Measurements from ENCODE around the gene SLC16A5.
"Not testable (repeated sequence)": the region's sequence is repeated elsewhere in the genome, so short reads cannot be mapped to it uniquely, and the experiment has no call there.

The SLC16A5 gene

DNA sequence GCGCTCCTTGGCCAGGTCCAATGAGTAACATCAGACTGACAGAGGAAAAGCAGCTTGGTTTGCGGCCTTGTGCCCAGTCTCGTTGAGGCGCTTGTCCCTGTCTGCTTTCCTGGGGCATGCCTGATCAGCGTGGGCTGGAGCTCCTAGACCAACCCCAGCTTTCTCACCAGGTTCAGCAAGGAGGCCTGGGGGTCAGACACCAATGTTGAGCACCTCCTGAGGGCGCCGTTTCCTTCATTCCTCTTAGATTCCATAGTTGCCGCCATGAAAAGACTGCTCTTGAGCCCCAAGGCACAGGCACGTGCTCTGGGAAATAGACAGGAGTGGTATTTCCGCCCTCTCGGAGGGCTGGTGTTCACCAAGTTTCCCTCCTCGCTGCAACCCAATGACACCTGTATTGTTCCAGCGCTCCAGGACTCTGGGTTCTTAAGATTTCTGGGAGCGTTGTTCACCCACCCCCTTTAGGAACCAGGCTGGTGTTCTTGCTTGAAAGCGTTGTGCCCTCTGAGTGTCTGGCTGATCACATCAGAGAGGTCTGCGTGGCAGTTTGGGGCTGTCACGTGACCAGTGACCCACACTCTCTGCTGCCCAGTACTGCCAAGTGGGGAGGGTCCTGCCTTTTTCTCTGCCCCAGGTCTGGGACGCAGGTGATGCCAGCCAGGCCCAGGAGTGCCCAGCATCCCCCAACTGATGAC is 22.7 kb upstream of the SLC16A5 start:
- no peak for DNase-seq

DNA sequence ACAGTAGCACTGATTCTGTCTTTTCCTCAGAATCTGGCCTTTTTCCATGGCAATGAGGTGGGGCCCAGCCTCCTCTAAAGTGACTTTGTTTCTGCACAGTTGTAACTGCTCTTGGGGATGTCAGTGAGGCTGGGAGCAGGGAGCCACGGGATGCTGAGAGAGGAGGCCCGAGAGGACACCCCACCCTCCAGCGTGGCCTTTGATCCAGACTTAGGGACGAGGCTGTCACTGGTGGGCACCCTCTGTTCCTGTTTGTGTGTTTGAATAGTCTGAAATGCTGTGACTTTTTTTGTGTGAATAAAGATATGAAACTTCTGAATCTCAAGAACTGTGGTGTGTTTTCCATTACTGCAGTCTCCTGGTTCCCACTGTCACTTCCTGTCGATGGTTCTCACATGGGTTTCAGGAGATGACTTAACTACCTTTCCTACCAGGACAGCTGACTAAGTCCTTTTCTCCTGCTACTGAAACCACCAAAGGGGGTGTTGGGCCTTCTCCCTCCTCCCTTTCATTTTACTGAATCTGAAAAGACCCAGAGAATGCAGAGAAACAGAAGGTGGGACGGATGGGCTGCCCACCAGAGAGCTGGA is 22.1 kb upstream of the SLC16A5 start:
- no peak for DNase-seq

DNA sequence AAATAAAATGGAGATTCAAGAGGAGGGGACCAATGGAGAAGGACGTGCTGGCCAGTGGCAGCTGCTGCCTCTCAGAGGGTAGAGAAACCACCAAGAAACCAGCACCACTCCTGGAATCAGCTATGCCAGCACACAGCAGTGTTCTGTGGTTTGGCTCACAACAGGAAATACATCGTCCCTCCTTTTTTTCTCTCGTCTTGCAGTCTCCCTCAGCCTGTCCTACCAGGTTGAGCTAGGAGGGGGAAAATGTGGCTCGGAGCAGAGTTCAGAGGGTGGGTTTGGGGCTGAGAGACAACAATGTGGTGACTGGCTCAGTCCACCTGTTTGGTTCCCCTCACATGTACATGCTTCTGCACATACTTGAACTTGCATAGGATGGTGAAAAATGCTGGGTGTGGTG is 19.9 kb upstream of the SLC16A5 start:
- DNase-seq, result no peak

DNA sequence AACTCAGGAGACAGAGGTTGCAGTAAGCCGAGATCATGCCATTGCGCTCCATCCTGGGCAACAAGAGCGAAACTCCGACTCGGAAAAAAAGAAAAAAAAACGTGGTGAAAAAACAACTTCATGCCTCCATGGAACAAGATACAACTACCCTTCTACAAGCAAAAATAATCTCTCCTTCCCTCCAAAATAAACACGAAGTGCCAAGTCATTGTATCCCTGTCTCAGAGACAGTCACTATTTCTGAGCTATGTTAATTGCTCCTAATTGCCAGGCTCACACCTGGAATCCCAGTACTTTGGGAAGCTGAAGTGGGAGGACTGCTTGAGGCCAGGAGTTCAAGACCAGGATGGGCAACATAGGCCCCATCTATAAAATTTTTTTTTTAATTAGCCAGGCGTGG is 19.0 kb upstream of the SLC16A5 start:
- DNase-seq, result no peak

DNA sequence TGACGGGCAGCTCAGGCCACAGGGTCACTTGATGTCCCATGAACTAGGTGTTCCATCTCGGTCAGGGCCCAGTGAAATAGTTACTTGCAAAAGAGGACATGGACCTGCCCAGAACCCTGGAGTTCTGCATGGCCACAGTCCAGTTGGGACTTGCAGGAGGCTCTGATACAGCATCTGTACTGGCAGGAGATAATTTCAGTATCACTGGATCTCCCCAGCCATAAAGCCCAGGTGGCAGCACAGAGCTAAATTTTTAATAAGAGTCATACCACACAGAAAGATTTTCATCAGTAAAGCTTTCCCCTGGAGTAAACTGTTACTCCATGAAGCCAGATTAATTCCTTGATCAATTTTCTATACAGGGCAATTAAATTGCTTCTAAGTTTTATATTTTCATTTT is 18.0 kb upstream of the SLC16A5 start:
- DNase-seq, result no peak

DNA sequence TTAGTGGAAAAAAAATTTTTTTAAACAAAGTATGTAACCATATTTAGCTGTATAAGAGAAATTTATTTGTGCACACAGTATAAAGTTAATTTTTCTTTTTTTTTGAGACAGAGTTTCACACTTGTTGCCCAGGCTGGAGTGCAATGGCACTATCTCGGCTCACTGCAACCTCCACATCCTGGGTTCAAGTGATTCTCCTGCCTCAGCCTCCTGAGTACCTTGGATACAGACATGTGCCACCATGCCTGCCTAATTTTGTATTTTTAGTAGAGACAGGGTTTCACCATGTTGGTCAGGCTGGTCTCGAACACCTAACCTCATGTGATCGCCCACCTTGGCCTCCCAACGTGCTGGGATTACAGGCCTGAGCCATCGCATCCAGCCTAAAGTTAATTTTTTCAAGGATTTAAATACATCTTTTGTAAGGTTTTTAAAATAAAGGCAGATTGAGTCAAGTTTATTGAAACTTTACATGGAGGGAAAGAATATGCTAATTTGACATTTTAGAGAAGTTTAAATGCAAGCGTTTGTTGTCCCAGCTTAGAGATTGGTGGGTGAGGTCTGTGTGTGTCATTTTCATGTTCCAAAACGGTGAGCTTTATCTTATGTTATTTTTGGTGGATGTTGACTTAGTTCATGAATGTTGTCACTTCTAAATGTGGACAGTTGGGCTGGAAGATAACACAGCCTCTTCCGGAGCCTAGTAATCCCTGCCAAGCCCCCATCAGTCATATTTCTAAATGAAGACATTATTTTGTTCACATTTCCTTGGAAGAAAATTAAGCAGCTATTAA is 16.1 kb upstream of the SLC16A5 start:
- DNase-seq, result not testable (repeated sequence)

DNA sequence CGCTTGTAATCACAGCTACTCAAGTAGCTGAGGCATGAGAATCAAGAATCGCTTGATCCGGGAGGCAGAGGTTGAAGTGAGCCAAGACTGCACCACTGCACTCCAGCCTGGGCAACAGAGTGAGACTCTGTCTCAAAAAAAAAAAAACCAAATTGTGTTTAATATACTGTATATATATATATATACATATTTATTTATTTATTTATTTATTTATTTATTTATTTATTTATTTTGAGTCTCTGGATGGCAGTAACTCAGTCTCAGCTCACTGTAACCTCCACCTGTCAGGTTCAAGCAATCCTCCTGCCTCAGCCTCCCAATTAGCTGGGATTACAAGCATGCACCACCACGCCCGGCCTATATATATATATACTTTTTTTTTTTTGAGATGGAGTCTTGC is 14.8 kb upstream of the SLC16A5 start:
- DNase-seq, result not testable (repeated sequence)

DNA sequence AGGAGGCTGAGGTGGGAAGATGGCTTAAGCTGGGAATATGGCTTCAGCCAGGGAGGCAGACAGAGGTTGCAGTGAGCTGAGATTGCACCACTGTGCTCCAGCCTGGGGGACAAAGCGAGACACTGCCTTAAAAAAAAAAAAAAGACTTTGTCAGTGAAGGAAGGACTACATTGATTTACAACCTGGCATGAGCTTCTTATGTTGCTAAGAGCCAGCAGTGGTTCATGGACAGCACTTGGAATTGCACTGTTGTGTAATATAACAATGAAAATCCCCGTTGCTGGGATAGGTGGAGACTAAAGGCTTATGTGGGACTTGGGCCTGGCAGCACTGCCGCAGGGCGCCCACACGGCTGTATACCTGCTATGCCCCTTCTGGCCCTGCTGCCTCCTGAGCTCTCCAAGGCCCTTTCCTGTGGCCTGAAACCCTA is 14.1 kb upstream of the SLC16A5 start:
- DNase-seq, result no peak

DNA sequence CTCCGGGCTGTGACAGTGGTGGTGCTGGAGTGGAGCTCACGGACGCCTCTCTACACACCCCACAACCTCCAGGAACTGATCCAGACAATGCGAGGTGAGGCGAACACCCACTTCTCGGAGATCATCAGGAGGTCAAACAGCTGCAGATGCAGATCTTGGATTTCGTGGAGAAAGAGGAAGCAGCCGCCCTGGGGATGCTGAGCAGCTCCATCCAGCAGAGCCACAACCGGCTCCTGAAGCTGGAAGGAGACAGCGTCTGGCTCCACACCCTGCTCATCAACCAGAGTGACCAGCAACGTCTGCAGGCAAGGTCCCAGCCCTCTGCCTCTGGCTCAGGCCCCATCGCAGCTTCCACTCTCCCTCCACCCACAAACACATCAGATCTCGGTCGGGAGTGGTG is 13.2 kb upstream of the SLC16A5 start:
- DNase-seq, result no peak

DNA sequence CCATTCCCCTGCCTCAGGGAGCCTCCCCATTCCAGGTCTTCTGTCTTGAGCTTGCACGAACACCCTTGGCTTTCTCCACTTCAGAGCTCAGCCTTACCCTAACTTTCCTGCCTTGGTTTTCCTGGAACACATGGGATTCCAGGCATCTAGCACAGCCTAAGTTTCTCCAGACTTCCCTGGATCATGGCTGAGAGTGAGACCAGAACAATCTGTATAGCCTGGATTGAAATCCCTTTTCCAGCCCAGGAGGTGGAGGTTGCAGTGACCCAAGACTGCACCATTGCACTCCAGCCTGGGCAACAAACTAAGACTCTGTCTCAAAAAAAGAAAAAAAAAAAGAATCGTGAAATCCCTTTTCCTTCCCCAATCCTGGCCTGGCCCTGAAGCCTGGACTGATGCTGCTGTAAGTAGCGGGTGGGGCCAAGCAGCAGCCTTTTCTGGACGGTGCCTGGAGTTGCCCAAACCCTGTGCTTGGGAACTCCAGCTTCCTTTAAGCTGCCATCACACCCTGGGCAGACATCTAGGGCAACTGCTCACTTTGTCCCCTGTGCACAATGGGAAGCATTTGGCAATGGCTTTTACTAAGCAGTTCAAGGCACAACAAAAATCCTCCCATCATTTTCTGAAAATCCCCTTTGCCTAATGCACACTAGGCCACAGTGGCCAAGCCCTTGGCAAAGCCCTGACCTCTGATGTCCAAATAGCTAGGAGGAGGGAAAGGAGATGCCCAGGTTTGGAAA is 12.0 kb upstream of the SLC16A5 start:
- DNase-seq, result peak; percentile 33

DNA sequence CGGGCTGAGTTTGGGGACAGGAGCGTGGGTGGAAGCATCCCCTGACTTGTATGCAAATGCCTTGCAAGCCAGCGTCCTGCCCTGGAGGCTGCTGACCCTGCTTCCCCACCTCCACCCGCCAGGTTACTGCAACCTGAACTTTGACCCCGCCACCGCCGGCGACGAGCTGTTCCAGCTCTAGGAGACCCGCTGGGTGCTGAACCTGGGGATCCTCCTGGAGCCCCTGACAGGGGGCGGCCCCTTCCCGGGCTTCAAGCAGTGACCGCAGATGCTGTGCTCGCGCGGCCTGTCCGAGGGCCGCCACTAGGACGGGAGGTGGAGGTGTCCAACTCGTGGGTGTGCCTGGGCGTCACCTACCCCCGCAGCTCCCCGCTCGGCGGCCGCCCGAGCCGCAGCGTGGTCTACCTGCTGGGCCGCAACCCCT is 10.7 kb upstream of the SLC16A5 start:
- no peak for DNase-seq

DNA sequence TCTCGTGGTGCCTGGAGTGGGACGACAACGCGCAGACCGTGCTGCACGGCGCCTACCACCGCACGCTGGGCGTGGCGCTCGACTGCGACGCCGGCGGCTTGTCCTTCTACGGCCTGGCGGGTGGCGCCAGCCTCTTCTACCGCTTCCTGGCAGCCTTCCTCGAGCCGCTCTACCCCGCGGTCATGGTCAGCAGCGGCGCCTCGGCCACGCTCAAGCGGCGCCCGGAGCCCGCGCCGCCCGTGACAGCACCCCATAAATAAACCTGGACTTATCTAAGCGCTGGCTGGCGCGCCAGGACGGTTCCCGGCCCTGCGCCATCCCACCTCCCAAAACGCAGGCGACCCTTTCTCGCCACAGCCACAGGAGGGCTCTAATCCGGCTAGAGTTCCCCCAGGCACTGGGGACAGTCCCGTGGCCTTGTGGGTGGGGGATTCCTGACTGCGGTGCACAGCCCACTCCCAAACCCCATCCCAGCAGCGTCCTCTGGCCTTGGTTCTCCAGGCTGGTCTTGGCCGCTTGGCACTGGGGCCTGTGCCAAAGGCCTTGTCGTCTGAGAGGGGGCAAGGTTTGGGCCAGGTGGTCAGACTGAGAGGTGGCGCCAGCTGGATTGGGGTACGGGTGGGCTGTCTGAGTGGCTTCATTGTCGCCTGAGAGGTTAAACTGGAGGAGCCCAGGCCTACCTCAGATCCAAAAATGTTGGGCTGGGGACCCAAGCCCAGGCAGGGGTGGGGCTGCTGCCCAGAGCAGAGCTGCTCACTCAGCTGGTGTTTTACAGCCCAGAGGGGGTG is 10.1 kb upstream of the SLC16A5 start:
- DNase-seq, result peak; percentile 64

DNA sequence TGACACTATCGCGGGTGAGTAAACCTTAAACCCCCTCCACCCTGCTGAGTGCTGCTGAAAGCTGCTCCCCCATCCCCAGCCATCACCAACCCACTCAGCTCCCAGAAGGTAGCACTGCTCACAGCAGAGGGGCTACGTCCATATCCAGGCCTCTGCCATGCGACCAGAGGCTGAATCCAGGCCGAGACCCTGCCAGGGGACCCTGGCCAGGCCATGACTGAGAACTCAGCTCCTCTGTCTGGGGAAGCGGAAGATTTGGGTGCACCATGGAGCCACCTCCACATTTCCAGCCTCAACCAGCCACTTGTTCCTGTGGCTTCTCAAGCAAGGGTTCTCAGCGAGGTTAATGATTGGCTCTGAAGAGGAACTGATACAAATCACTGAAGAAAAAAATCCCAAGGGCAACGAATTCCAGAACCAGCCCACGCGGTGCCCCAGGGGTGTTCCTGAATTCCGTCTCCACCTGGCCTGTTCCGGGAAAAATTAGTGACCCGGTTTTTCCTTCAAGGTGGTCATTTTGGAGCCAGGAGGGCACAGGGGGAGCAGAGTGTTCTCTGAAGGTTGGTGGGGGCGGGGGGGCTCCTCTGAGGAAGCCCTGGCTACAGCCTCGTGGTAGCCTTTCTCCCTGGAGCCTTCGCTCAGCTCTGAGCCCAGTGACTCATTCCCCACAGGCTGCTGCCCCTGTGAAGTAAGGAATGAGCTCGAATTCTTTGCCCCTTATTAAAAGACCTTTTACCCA is 9.3 kb upstream of the SLC16A5 start:
- no peak for DNase-seq

DNA sequence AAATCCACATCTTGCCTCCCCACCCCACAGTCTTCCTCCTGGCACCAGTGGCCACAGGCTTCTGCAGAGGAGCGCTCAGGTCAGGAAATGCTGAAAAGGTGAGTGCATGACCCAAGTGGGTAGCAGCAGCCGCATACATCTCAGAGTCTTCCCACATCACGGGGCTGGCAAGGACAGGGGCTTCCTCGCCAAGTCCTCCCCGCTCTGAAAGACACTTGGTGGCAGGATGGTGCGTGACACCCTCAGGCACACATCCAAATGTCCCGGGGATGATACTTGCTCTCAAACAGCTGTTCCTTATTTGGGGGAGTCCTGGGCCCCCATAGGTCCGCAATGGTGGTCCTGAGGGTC is 8.8 kb upstream of the SLC16A5 start:
- DNase-seq, result no peak

DNA sequence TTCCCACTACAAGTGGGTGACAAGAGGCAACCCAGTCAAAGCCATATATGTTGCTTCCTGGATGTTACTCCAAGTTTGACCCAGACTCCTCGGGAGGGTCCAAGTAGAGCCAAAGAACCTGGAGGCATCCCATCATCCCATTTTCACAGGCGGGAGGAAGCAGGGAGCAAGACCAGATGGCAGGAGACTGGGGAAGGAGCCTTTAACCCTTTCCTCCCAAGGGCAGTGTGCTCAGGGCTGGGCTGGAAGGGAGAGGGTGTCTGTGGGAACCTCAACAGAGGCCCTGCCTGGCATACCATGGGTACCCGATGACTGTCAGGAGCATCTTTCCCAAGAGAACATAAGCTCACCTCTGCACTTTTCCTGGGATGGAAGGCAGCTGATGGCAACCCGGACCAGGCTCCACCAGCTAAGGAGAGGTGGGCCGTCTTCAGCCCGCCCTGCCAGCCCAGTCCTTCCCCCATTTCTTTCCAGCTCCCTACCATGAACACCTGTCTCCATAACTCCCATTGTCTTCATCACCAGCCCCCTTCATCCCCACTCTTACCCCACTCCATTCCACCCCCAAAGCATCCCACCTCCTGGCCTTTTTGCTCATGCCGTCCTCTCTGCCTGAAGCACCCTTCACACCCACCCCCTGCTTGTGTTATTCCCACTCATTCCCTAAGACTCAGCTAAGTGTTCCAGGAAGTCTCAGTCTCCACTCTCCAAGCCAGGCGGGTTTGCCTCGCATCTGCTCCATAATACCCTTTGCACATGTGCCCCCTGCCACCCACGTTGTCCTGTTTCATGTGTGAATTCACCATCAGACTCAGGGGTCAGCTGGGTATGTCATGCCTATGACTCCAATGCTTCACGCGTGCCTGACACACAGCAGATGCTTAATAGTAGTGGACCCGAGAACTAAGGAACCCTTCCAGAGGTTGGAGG is 5.9 kb upstream of the SLC16A5 start:
- no peak for DNase-seq

DNA sequence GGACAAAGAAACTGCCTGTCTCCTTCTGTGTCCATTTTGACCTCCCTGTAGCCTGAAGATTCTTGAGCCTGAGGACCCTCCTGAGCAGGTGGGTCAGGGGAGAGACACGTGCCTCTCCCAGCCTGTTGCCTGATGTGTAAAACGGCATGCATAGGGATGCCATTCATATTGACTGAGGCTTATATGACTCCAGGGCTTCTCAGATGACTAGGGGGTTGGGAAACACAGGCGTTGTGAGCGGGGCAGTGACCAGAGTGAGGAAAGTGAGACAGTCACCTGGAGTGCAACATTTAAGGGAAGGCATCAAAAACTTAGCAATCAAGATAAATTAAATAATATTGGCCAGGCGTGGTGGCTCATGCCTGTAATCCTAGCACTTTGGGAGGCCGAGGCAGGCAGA is 5.1 kb upstream of the SLC16A5 start:
- DNase-seq, result no peak

DNA sequence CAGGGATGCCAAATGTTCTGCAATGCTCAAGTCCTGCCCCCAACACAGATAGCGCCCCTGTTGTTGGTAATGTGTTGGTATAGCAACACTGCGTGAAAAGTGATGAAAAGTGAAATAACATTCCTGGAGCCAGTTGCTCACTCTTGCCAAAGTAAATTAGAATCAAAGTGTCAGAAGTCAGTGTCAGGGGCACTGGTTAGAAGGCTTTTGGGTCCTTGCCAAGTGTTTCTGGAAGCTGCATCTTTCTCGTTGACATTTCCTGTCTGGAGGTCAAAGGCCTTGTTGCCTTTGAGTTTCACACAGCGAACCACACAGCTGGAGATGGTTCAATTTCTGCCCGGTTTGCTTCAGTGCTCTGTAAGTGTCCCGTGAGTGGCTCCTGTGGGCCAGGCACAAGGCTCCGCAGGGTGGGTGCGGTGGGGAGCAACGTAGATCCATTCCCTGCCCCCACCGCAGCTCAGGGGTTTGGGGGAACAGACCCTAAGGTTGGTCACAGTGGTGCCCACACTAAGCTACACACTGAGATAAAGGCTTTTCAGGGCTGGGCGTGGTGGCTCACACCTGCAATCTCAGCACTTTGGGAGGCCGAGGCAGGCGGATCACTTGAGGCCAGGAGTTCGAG is 3.6 kb upstream of the SLC16A5 start:
- DNase-seq, result no peak

DNA sequence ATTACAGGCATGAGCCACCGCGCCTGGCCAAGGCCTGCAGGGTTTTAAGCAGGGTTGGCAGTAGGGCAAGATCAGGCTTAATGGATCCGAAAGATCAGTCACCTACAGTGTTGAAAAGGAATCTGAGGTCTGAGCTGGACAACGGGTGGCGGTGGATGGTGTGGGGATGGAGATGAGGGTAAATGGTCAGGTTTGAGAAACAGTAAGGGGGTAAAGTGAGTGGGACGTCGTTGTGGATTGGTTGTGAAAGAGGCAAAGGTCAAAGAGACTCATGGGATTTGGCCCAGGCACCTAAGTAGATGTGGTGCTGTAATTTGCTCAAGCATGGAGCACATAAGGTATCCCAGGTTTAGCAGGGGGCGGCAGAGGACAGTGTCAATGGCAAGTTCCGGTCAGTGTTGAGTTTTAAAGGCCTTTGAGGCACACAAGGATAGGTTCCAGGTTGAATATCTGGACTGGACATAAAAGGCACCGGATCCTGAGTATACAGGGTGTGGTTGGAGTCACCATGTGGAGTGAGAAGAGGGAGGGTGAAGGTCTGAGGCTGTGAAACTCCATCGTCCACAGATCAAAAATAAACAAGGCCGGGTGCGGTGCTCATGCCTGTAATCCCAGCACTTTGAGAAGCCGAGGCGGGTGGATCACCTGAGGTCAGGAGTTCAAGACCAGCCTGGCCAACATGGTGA is 1.1 kb upstream of the SLC16A5 start:
- DNase-seq, result no peak

DNA sequence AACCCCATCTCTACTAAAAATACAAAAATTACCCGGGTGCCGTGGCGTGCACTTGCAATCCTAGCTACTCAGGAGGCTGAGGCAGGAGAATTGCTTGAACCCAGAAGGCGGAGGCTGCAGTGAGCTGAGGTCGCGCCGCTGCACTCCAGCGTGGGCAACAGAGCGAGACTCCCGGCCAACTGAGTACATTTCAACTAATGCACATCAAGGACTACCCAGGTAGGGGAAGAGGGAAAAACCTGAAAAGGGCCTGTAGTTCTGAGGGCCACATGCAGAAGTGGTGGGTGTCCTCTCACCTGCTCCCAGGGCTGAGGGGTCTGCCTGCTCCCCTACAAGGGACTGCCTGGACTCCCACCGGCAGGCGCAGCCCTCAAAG is 584 bp upstream of the SLC16A5 start:
- no peak for DNase-seq

Measured in midbrain (tissue), 1 donor.